ENCODE measurements around the gene CLTA. TPM values are rescaled to one million over a fixed set of nuclear protein-coding genes. Genes with fewer than 3 reads are reported as not detected.

Gene CLTA
- total RNA-seq = 333 and 341 TPM in 2 replicates

GRCh38 chr9:36190388-36191289, at the start of gene CLTA:
Gene CLTA (plus strand): TSS chr9:36190921. CDS start chr9:36191057, 136 bp downstream.

GRCh38 chr9:36169166-36169565, 21.6 kb upstream of the CLTA start, which contains the start of gene CCIN:
Gene CCIN (plus strand): TSS chr9:36169388. CDS start chr9:36169503, 115 bp downstream.

GRCh38 chr9:36258208-36258995, 67.7 kb downstream of the CLTA start, which contains the start of gene GNE:
Gene GNE (minus strand): TSS chr9:36258448. CDS start chr9:36249355, 9,093 bp downstream.

Other genes with a start within 250 kb of the CLTA start
- not detected in 2 replicates for gene OR2S2, start 232.8 kb upstream of the CLTA start, total RNA-seq
- gene RECK, start 154.0 kb upstream of the CLTA start, total RNA-seq = 7.7 and 8.8 TPM in 2 replicates
- gene GLIPR2, start 54.2 kb upstream of the CLTA start, total RNA-seq = 54.4 and 61.2 TPM in 2 replicates
- gene CCIN, start 21.5 kb upstream of the CLTA start, total RNA-seq = 0.63 and 1.6 TPM in 2 replicates
- 21.3 and 22.7 TPM in 2 replicates for gene GNE, start 67.5 kb downstream of the CLTA start, total RNA-seq
- gene RNF38, start 209.3 kb downstream of the CLTA start, total RNA-seq = 11.1 and 18.4 TPM in 2 replicates